ENCODE results near the gene KRTAP21-3.

DNA sequence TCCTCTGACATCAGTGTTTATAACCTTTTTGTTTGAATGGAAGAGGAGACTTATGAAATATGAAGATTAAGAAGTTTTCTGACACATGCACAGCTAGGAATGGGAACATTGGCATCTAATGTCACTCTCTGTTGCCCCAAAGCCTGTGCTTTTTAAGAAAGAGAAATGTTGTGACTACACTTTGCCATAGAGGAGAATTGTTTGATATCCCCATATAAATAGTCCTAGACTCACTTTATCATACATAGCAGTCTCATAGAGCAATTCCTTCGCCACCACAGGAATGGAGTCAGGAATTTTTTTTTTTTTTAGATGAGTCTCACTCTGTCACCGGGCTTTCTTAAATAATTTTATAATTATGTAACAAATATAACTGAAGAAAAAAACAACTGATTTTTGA lies 1.5 kb downstream of the KRTAP21-3 start:
- no peak for TF ChIP-seq CTCF (IDR thresholded peaks at IDR 0.05; ENCODE audit: extremely low read depth in 1 of 2, insufficient read depth in 1 of 2, low read depth in 1 of 2, low read length in 2 of 2)
- no peak for TF ChIP-seq FOS (IDR thresholded peaks at IDR 0.05; ENCODE audit: borderline replicate concordance, insufficient read depth, low read length)
- TF ChIP-seq POLR2AphosphoS5 (IDR thresholded peaks at IDR 0.05; ENCODE audit: insufficient read depth, low read depth, low read length) = no peak
- no peak for TF ChIP-seq POLR2A (IDR thresholded peaks at IDR 0.05; ENCODE audit: low read depth, low read length)
- TF ChIP-seq EZH2 (IDR thresholded peaks at IDR 0.05; ENCODE audit: borderline replicate concordance, low read depth, low read length, severe bottlenecking) = no peak
- TF ChIP-seq, protein P1, sequence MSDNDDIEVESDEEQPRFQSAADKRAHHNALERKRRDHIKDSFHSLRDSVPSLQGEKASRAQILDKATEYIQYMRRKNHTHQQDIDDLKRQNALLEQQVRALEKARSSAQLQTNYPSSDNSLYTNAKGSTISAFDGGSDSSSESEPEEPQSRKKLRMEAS (IDR thresholded peaks at IDR 0.05; ENCODE audit: insufficient read depth, insufficient read length) = no peak
- no peak for TF ChIP-seq JUN (IDR thresholded peaks at IDR 0.05; ENCODE audit: borderline replicate concordance, insufficient read depth, insufficient read length, low read depth)
- TF ChIP-seq MYC (IDR thresholded peaks at IDR 0.05; ENCODE audit: low read depth, low read length) = no peak
- no peak for TF ChIP-seq GATA2 (IDR thresholded peaks at IDR 0.05; ENCODE audit: insufficient read depth, insufficient read length, low read depth, low read length)
